ENCODE measurements around the gene COIL.
"Not testable (repeated sequence)": the region's sequence is repeated elsewhere in the genome, so short reads cannot be mapped to it uniquely, and the experiment has no call there.

Gene COIL

GRCh38 chr17:56960596-56961538 lies at the start of gene COIL:
Gene COIL (minus strand): TSS chr17:56961050. CDS start chr17:56961019, 31 bp downstream.
- DNase-seq, result peak; percentile 93

GRCh38 chr17:57010487-57010886 lies 49.6 kb upstream of the COIL start:
- no peak for DNase-seq

GRCh38 chr17:57009737-57010445 lies 49.0 kb upstream of the COIL start:
- DNase-seq, result peak; percentile 82

- no peak for DNase-seq
Measured at GRCh38 chr17:57008958-57009357, 48.1 kb upstream of the COIL start.

- DNase-seq, result no peak
Measured at GRCh38 chr17:57006040-57006439, 45.2 kb upstream of the COIL start.

GRCh38 chr17:57004944-57005579 lies 44.2 kb upstream of the COIL start:
- no peak for DNase-seq

GRCh38 chr17:57002904-57003303 lies 42.1 kb upstream of the COIL start:
- no peak for DNase-seq

GRCh38 chr17:57001541-57001940 lies 40.7 kb upstream of the COIL start:
- DNase-seq, result peak; percentile 21

- no peak for DNase-seq
Measured at GRCh38 chr17:56997313-56997712, 36.5 kb upstream of the COIL start.

- no peak for DNase-seq
Measured at GRCh38 chr17:56995766-56996165, 34.9 kb upstream of the COIL start.

GRCh38 chr17:56994009-56994792 lies 33.4 kb upstream of the COIL start:
- no peak for DNase-seq

GRCh38 chr17:56992364-56992763 lies 31.5 kb upstream of the COIL start:
- no peak for DNase-seq

- no peak for DNase-seq
Measured at GRCh38 chr17:56988901-56989572, 28.2 kb upstream of the COIL start.

GRCh38 chr17:56987283-56987834 lies 26.5 kb upstream of the COIL start:
- DNase-seq, result no peak

- DNase-seq, result no peak
Measured at GRCh38 chr17:56985371-56986162, 24.7 kb upstream of the COIL start.

GRCh38 chr17:56983366-56983765 lies 22.5 kb upstream of the COIL start:
- DNase-seq, result no peak

GRCh38 chr17:56982312-56982711 lies 21.5 kb upstream of the COIL start:
- DNase-seq, result no peak

- not testable (repeated sequence) for DNase-seq
Measured at GRCh38 chr17:56980526-56980925, 19.7 kb upstream of the COIL start.

GRCh38 chr17:56979091-56979480 lies 18.2 kb upstream of the COIL start:
- no peak for DNase-seq

GRCh38 chr17:56978441-56979090 lies 17.7 kb upstream of the COIL start:
- no peak for DNase-seq
